ENCODE data around the gene CACNA1D.

CACNA1D gene

DNA sequence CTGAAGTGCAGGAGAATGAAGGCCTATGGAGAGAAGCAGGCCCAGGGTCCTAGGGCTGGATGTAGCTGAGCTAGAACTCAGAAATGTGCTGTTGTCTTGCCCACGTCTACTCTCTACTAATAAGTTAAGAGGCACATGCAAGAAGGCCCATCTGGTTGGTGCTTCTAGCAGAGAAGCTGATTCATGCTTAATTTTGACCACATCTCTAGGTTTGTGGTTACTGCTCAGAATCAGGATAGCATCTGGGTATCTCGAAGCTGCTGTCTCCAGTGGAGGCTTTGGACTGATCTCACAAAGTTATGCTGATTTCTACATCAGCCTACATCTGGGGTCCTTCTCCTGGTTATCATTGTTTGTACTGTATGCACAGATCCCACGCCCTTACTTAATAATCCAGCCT lies 87.3 kb downstream of the CACNA1D start:
- no peak for DNase-seq

DNA sequence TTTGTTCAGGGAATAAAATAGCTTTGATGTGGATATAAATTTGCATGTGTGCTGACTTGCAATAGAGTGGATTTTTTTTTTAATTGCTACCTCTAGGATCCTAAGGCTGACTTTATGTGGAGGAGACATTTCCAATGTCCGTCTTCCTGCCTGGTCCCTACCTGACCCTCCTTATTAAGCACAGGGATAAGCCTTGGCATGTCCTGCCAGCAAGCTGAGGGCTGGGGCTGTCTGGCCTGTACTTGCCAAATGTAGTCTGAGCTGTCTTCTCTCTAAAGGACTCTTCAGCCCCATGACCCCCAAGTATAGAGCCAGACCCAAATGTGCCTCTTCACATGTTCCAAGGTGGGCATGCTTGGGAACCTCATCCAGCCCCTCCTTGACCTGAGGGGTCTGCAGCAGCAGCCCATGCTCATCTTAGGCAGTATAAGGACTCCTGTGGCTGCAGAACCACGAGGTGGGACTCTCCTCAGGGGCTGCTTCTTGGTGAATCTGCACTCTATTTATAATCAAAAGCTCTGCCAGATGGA lies 88.8 kb downstream of the CACNA1D start:
- DNase-seq = no peak

DNA sequence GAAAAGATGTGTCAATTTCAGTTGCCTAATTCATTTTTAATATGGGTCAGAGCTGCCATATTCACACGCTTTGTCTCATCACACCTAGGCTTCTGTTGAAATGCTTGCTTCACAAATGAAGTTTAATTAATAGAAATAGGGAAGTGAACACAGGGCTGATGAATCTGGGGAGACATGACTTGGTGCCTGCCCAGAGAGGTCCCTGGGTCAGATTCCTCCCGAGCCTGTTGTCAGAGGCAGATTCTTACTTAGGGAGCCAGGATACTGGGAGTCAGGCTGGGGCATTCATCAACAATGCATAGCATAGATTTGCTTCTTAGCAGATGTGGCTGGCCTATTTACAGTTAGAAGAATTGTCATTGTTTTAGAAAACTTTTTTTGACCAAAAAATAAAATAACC lies 90.6 kb downstream of the CACNA1D start:
- DNase-seq = no peak

DNA sequence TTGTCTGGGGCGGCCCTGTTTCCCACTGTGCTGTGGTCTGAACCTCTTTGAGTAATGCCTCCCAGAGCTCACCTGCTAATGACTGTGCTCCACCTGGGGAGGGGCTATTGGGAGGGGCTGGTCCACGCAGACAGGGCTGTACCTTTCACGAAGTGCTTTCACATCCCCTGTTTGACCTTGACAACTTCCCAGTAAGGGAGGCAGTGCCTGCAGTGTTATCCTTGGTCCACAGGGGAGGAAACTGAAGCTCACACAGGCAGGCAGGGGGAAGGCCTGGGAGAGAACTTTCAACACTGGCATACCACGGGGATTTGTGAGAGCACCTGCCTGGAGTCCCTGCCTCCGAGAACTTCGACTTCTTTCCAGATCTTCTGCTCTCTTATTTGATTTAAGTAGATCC lies 91.2 kb downstream of the CACNA1D start:
- no peak for DNase-seq

DNA sequence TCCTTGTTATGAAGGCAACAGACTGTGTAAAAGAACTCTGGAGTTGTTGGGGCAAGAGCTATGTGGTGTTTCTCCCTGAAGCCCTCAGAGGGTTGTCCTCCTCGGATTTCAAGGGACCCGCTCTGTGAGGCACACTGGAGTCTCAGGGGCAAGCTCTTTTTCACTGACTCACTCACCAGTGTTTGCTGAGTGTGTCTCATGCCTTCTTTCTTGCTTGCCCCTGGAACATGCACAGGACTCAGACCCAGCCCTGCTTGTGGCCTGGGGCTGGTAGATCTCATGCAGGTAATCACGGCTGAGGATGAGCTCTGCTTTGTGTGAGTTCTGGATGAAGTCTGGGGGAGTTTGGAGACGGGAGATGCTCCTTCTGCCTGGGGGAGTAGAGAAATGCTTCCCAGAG lies 93.7 kb downstream of the CACNA1D start:
- no peak for DNase-seq

DNA sequence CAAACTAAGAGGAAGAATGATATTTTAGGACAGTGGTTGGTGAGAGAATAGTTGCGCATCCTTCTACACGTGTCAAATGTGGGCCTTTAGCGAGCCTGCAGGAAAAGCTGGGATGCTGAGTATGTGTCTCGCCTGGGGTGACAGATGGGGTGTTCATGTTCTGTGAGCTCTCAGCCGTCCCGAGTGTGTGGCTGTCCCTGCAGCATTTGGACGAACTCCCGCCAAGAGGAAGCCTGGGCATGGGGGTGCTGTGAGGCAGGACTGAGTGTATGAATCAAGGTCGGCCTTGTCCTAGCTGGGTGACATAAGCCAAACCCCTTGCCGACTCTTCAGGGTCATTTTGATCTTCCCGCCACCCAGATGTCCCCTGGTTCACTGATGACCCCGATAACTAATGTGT lies 94.8 kb downstream of the CACNA1D start:
- no peak for DNase-seq

DNA sequence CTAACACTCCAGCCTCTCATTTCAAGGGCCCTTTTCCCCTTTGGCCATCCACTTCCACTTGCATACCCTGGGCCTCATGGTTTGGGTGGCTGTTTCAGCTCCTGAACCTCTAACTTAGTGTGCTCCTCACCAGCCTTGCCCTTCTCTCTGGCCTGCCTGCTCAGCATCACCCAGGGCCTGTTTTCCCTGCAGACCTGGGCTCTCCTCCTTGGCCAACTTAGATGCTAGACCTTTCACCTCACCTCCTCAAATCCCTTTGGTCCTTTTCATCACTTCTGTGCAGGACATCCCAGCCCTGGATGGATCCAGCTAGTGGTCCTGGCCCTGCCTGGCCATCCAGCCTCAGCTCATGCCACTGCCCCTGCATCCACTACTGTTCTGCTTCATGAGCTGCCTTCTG lies 95.4 kb downstream of the CACNA1D start:
- no peak for DNase-seq

DNA sequence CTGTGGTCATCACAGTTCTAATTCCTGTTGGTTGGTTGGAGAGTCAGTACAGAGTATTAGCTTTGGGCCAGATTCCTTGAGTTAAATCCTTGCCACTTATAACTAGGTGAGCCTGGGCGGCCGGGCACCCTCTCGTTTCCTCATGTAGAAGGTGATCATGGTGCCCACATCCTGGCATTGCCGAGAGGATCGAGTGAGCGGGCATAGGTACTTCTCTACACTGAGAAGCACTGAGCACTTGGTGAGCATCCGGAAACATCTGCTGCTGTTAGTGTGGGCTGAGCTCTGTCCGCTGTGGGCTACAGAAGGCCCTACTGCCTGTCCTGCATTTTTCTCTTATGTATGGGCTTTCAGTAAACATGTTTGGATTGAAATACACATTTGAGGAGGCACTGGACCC lies 96.2 kb downstream of the CACNA1D start:
- DNase-seq = no peak

DNA sequence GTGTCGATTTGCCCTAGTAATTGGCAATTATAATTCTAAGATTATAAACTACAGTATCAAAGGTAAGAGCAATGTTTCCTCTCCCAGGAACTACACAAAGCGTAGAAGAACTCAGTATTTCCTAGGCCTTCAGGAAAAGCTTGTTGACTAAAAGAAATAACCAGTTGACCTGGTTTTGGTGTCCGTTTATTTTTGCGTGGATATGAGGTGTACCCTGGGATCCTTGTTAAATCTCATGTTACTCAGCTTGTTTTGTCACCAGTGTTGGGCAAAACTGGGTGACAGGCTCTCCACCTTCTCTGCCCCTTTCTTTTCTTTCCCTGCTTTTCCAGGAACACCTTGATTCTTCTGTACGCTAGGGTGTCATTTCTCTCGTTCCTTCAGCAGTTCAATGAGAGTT lies 97.2 kb downstream of the CACNA1D start:
- no peak for DNase-seq

DNA sequence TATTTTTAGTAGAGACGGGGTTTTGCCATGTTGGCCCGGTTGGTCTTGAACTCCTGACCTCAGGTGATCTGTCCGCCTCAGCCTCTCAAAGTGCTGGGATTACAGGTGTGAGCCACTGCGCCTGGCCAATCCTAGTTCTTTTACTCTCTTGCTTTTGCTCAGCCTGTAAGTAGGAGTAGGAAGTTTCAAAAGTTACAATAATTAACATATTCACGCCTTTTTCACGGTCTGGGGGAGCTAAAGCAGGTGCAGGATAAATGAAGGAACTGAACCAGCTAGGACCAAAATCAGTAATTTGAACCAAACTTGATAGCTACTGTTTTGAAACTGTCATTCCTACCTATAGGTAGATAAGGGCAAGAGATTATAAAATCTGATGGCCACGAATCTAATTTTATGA lies 98.5 kb downstream of the CACNA1D start:
- no peak for DNase-seq

DNA sequence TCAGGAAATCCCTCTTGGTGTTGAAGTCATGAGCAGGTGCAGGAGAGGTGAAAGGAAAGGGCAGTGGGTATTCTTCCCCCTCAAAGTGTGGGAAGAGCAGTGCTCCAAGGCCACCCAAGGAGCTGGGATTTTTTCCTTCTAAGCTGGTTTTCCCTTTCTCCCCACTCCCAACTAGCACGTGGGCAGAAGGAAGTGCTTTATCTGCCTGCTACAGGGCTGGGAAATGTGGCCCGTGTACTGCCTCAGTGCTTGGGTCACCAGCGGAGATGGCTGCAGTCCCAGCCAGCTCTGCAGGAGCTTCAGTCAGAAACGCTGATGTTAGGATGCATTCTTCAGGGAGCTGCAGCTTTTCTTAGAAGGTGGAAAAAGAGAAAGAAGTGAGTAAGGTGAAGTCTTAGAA lies 99.2 kb downstream of the CACNA1D start:
- DNase-seq = no peak

DNA sequence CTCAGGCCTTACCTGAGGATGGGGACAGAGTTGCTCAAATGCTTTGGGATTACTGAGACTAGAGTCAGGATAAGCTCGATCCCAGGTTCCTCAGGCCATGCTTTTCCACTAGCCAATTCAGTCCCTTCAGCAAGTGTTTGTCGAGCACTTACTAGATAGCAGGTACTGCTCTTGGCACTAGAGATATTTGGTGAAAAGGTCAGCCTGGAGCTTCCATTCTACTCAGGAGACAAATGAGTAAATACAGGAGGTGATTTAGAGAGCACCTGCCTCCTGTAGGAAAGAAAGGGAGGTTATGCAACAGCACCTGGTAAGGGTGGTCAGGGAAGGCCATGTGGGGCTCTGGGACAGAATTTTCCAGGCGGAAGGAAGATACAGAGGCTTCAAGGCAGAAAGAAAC lies 99.9 kb downstream of the CACNA1D start:
- DNase-seq = no peak

DNA sequence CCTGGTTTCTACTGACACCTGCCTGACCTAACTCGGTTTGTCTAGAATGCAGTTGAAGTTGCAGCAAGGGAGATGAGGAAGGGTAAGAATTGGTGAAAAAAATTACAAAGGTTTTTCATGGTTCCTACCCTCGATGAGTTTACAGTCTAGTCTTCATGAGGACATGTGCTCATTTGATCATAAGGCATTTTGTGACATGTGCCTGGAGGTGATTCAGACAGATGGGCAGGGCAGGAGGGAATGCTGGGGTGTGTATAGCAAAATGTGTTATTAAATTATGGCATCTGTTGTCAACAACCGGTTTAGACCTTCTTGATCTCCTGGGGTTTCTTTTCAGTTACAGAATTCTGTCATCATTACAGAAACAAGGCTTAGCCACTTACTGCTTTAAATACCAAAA lies 101.2 kb downstream of the CACNA1D start:
- no peak for DNase-seq

DNA sequence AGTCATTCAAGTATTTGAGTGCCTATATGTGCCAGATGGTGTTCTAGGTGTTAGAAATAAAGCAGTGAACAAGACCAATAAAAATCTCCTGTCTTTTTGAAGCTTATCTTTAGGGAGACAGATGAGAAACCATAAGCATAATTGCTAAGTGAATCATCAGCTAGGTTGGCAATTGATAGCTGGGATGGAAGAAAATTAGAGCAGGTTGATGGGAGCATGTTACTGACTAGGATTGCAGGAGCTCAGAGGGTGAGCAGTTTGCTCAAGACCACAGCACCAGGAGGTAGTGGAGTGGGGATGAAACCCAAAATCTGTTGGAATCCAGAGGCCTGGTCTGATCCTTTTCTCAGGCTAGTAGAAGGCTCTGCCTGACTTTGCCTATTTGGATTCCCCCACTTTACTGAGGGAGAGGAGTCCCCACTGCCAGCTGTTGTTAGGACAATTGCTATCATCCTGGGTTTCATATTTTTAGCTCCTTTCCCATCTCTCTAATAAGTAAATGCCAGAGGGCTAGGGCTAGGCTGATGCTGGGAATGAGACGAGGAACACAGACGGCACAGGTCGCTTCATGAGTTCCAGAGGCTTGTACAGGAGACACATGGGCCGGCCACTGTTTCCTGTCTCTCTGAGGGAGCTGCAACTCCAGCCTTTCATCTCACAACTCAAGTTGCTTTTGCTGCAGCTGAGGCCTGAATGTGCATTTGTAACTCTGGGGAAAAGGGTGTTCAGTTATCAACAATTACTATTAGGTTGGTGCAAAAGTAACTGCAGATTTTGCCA lies 102.9 kb downstream of the CACNA1D start:
- no peak for DNase-seq

DNA sequence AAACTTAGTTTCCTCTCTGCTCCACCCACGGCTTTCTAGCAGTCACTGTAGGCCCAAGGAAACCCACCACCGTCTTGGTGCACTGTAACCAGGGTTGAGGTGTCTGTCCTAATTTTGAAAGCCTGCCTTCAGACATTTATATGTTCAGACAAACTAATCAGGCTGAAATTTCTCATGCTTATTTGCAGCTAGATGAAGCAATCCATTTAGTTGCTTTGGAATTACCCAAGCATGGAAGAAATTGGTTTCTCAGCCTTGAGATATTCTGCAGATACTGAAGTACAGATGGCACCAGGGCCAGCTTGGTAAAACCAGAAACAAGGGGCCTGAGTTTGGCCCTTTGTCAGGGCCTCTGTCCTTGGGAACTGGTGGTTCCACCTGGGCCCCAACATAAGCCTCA lies 105.4 kb downstream of the CACNA1D start:
- DNase-seq = no peak

DNA sequence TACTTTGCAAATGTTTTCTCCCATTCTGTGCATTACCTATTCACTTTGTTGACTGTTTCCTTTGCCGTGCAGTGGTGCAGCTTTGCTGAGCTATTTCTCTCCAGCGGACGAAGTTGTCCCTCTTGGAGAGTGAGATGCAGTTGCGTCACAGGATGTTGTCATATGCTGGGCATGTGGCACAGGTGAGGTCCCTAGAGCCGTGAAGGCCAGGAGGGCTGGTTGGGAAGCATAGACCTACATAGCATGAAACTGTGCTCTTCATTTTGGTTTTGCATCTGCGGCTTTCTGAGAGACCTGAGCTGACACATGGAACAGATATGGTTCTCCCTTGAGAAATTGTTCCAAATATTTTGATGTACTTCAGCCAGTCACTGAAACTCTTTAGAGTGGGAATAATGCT lies 108.5 kb downstream of the CACNA1D start:
- DNase-seq = no peak

DNA sequence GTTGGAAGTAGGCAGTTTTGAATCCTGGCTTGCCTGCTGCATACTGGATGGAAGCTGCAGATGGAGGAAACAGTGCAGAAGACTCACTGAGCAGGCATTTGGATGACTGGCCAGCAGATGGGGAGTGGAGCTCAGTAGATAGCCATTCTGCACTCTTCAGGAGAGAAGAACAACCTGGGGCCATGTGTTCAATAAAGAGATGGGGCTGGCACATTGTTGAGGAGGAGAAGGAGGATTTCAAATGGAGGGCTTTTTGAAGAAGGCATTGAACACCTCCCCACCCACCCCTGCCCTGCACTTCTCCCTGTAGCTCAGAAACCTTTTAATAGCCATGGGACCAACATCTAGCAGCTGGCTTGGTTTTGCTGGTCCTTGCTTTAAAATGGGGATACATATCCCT lies 109.8 kb downstream of the CACNA1D start:
- DNase-seq = no peak

DNA sequence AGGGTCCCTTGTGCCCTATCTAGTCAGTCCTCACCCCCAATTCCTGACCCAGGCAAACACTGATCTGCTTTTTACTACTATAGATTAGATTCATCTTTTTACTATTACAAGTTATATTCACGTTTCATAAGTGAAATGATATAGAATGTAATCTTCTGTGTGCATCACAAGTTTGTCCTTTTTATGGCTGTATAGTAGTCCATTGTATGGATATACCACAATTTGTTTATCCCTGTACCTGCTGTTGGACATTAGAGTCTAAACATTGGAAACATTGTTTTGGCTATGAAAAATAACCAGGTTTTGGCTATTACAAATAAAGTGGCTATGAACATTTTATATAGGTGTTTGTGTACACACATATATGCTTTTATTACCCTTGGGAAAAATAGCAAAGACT lies 112.4 kb downstream of the CACNA1D start:
- DNase-seq = no peak

DNA sequence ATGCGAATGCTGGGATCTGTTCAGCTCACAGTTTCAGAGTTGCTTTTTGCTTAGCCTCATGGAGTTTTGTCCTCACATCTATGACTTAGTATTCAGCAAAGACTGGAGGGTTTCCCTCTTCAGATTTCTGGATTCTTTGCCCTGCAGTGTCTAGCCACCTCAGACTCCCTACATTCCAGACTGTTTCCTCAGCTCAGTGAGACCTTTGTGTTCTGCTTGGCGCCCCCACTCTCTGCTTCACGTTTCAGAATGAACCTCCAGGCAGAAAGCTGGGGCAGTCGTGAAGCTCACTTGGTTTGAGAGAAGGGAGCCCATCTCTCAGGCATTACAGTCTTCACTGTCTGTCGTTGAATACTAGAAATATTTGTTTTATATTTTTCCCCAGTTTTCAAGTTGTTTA lies 118.1 kb downstream of the CACNA1D start:
- DNase-seq = no peak

DNA sequence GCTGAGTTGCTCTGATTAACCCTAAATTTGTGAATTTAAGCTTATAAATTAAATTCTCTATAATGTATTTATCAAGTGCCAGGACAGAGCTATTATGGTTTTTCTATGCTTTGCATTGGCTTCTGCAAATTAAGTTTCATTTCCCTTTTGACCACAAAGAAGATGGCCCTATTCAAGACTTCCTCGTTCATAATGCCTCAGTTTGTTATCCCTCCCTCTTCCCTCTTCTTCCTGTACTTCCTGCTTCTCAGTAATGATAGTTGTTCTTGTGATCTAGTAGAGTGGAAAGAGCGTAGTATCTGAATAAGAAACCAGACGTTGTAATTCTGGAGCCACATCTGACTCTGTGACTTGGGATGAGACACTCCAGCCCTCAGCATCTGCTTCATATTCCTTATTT lies 118.7 kb downstream of the CACNA1D start:
- no peak for DNase-seq

DNA sequence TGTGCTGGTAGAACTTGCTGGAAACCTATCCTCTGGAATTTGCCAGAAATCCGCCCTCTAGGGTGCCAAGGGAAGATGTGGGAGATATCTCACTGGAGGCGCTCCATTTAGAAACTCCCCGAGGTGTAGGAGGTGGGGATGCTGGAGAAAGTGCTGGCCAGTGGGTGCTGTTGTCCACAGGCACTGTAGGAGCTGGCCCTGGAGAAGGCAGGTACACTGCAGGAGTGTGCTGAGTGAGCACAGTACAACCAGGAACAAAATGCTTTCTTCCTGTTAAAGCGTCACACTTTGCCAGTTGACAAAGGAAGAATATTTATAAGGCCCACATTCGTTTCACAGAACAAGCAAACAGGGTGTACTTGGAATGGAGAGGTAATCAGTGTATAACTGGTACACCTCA lies 119.9 kb downstream of the CACNA1D start:
- DNase-seq = no peak

DNA sequence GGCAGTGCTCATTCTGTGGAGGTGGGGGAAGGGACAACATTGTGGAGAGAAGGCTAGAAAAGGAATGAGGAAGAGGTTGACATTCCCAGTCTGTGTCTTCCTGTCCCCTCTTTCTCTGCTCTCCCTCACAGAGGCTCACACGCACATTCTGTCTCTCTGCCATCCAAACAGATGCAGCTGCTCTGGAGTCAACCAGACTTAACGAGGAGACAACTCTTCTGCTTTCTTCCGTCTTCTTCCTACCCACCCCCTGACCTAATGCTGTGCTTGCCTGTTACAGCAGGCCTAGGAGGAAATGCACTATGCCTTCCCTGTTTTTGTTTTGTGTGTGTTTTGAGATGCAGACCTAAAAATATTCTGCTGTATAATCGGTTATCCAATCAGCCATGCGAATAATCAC lies 121.9 kb downstream of the CACNA1D start:
- no peak for DNase-seq

DNA sequence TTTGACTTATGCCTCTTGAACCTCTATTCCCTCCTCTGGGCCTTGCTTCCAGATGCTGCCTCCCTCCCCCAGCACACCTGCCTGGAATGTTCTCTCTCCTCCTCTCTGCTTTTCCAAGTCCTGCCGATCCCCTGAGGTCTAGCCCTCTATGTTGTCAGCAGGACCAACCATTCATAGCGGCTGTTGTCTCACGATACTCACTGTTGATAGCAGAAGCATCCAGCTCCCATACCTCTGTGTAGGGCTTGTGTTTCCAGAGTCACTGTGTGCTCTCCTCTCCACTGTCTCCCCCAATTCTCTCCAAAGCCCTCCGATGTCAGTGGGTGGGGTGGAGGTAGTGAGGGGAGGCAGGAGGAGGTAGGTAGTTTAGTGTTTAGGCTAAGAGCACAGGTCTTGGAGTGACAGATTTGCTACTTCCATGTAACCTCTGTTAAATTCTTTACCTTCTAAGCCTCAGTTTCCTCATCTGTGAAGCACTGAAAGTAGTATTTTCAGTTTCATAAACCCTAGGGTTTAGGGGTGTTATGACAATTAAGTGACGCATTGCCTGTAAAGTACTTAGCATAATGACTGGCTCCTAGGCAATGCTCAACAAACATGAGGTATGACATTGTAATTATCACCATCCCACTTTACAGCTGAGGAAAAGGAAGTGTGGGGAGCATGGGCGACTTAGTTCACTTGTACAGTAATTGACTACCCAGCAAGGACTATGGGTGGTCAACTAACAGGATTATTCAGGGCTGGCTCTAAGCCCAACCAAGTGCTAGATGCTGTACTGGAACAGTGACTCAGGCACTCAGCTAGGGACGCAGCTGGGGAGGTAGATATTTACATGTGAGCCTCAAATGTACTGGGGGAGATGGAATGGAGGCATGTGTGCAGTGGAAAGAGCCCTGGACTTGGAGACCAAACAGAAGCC lies 122.8 kb downstream of the CACNA1D start:
- no peak for DNase-seq

DNA sequence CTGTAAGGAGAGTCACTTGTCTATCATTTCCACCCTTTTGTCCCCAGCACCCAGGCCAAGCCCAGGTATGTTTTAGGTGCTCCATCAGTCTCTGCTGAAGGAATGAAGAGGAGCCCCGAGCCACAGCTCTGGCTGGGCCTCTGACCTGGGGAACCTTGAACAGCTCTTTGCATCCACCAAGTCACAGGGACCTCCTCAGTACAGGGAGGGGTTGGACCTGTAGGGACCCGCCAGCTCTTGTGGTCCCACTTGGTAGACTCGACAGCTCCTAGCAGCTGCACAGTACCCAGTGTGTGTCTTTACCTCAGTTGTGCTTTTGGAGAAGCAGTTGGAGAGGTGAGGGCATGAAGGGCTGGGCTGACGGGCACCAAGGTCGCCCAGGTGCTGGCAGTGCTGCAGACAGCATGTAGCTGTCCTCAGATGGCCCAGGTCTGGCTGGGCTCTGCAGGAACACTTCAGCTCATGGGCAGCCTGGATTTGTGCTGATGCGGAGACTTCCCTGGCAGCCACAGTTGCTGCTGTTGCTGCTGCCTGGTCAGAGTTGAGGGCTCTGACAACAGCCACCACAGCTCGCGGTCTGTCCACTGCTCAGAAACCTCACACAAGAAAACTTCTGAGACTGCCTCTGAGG lies 123.6 kb downstream of the CACNA1D start:
- no peak for DNase-seq
